Stimulated activated naive CD8-positive, alpha-beta T cell treated with anti-CD3 and anti-CD28 coated beads, Interleukin-15, Interleukin-2, amounts not matched to agents 100 ng/mL and 50 ng/mL, for 24 hours (primary cell): ENCODE measurements around the gene CACNA1C.
"Not testable (repeated sequence)": the region's sequence is repeated elsewhere in the genome, so short reads cannot be mapped to it uniquely, and the experiment has no call there.

Source experiments
- H3K27ac Mint-ChIP-seq: one replicate; pipeline ENCODE4 v1.8.0; 2021; ENCODE audit warnings: mild to moderate bottlenecking, mixed read lengths
- H3K27me3 Mint-ChIP-seq: one replicate; pipeline ENCODE4 v1.8.0; 2021; ENCODE audit warnings: mixed read lengths
- H3K36me3 Mint-ChIP-seq: one replicate; pipeline ENCODE4 v1.8.0; 2021; ENCODE audit warnings: low read depth, mixed read lengths
- H3K4me1 Mint-ChIP-seq: one replicate; pipeline ENCODE4 v1.8.0; 2021; ENCODE audit warnings: low read depth, mixed read lengths
- H3K4me3 Mint-ChIP-seq: one replicate; pipeline ENCODE4 v1.8.0; 2021; ENCODE audit warnings: mild to moderate bottlenecking, mixed read lengths
- H3K9me3 Mint-ChIP-seq: one replicate; pipeline ENCODE4 v1.8.0; 2021; ENCODE audit warnings: mixed read lengths

The CACNA1C gene

DNA sequence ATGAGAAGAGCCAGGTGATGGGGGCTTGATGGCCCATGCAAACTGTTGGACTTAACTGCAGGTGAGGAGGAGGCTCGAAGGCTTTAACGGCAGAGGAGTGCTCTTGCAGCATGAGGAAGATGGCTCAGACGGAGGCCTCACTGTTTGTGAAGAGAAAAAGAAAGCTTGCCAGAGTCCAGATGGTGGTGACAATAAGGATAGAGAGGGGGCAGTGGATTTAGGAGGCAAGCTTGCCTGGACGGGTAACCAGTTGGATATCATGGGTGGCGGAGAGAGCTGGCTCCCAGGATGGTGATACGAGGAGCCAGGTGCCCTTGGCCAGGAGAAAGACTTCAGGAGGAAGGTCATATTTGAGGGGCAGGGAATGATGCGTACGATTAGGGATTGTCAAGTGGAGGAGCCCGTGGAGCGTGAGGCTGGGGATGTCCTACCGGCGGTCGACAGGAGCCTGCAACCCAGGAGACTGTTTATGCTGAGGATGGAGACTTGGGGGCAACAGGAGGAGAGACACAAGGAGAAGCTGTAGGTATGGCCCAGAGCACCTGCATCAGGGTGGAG lies 71.8 kb downstream of the CACNA1C start:
- no peaks in the 10 kb centered on the region for H3K4me1 Mint-ChIP-seq
- H3K27ac Mint-ChIP-seq, result no peak overlapping the region
- no peaks in the 10 kb centered on the region for H3K27me3 Mint-ChIP-seq
- H3K4me3 Mint-ChIP-seq, result no peak overlapping the region
- no peaks in the 10 kb centered on the region for H3K36me3 Mint-ChIP-seq
- no peaks in the 10 kb centered on the region for H3K9me3 Mint-ChIP-seq

DNA sequence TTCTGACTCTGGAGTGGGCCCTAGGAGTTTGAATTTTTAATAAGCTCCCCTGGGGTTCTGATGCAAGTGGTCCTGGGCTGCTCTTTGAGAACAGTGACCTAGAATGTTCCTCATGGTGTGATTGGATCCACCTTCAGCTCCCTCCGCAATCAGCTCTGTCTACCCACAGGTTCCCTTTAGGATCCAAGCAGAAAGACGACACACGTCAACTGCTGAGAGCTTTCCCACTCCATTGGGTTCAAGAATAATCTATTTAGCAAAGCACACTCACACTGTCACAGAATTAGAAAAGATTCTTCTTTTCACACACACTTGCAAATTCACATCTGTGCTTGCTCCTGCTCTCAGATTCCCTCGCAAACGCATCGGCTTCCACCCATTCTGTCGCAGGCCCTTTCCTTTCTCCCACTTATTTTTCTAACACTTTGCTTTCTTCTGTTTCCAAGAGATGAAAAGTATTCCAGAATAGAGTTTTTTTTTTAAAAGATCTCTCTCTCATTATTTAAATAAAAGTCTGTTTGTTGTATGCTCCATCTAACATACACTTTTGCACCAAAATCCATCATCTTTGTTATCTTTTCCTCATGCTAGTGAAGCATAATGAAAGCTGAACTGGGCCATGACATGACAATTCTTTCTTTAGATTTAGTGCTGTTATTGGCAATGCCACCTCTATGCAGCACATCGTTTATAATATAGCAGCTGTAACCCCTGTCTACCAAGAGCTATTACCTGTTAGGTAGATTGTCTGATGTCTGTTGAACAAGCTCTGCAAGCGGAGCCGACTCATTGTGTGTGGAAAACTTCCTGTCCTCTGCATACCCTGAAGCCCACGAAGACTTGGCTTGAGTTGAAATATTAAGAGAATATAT lies 73.1 kb downstream of the CACNA1C start:
- Mint-ChIP-seq H3K9me3 (no peaks in the 10 kb centered on the region), H3K4me3 (no peak overlapping the region)

GRCh38 chr12:2126676-2127406 lies 74.1 kb downstream of the CACNA1C start:
- Mint-ChIP-seq H3K4me3 (no peak overlapping the region), H3K27ac (no peak overlapping the region), H3K4me1 (no peaks in the 10 kb centered on the region), H3K27me3 (no peaks in the 10 kb centered on the region), H3K9me3 (no peaks in the 10 kb centered on the region), H3K36me3 (no peaks in the 10 kb centered on the region)

More for the DNA sequence above, 73.1 kb downstream of the CACNA1C start:
- H3K27me3 Mint-ChIP-seq, result no peaks in the 10 kb centered on the region
- H3K4me1 Mint-ChIP-seq, result no peaks in the 10 kb centered on the region
- H3K27ac Mint-ChIP-seq, result no peak overlapping the region
- H3K36me3 Mint-ChIP-seq, result no peaks in the 10 kb centered on the region

DNA sequence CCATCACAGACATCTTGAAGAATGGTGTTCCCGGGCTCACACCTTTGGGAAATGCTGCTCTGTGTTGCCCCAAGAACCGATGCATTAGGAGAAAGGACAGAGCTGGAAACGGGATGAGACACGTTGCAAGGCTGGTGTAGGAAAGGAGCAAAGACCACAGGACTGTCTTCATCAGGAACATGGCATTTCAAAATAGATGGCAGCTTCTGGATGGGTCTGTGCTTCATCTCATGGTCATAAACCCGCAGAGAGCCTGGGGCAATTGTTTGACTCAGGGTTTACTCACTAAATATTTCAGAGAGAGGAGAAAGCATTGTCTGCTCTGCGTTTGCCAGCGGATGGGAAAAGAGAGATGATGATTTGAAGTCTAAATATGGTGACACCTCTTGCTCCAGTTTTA lies 76.3 kb downstream of the CACNA1C start:
- no peaks in the 10 kb centered on the region for H3K27me3 Mint-ChIP-seq
- H3K9me3 Mint-ChIP-seq, result no peaks in the 10 kb centered on the region
- no peak overlapping the region for H3K4me3 Mint-ChIP-seq
- H3K36me3 Mint-ChIP-seq, result no peaks in the 10 kb centered on the region
- no peaks in the 10 kb centered on the region for H3K4me1 Mint-ChIP-seq
- H3K27ac Mint-ChIP-seq, result no peak overlapping the region

- H3K4me3 Mint-ChIP-seq, H3K27ac Mint-ChIP-seq, H3K4me1 Mint-ChIP-seq, H3K9me3 Mint-ChIP-seq, H3K36me3 Mint-ChIP-seq, H3K27me3 Mint-ChIP-seq: not testable (repeated sequence)
Measured at GRCh38 chr12:2135661-2136418, 83.1 kb downstream of the CACNA1C start.

DNA sequence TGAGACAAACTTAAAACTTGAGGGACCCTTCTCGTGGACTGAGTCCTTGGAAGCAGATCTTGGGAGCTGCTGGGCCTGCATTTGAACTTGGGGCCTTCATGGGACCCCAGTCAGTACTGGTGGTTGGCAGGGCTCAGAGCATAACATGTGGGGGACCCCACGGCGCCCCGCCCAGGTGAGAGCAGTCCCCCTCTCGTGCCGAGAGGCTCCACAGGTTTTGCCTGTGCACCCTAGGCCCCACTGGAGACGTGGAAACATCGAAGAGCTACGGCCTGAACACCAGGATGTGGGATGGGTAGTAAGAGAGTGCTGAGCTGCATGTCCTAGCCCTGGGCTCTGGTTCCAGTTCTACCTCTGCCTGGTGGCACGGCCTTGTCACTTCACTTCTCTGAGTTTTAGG lies 84.1 kb downstream of the CACNA1C start:
- H3K36me3 Mint-ChIP-seq, result no peaks in the 10 kb centered on the region
- no peaks in the 10 kb centered on the region for H3K27me3 Mint-ChIP-seq
- H3K27ac Mint-ChIP-seq, result no peak overlapping the region
- no peak overlapping the region for H3K4me3 Mint-ChIP-seq
- no peaks in the 10 kb centered on the region for H3K9me3 Mint-ChIP-seq
- no peaks in the 10 kb centered on the region for H3K4me1 Mint-ChIP-seq

GRCh38 chr12:2137711-2138110 lies 84.9 kb downstream of the CACNA1C start:
- Mint-ChIP-seq H3K4me3 (no peak overlapping the region), H3K27me3 (no peaks in the 10 kb centered on the region), H3K4me1 (no peaks in the 10 kb centered on the region), H3K9me3 (no peaks in the 10 kb centered on the region), H3K36me3 (no peaks in the 10 kb centered on the region), H3K27ac (no peak overlapping the region)

DNA sequence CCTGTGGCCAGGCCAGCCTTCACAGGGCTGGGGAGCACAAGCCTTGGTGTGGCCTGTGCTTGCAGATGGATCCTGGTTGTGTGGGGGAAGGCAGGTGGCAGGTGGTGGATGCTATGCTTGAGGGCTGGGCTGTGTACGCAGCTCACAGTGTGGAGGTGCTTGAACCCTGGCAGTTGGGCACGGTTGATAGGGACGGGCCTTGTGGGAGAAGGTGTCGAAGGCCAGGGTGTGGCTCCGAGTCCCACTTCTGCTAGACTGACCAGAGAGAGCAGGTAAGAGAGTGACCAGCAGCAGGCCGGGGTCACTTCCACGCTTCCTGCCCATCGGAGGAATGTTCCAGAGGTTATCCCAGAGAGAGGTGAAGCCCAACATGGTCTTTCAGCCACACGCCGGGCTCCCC lies 85.5 kb downstream of the CACNA1C start:
- Mint-ChIP-seq H3K27ac (no peak overlapping the region), H3K4me1 (no peaks in the 10 kb centered on the region), H3K4me3 (no peak overlapping the region), H3K27me3 (no peaks in the 10 kb centered on the region), H3K9me3 (no peaks in the 10 kb centered on the region), H3K36me3 (no peaks in the 10 kb centered on the region)

- Mint-ChIP-seq H3K9me3 (no peaks in the 10 kb centered on the region), H3K27ac (no peak overlapping the region), H3K36me3 (no peaks in the 10 kb centered on the region), H3K27me3 (no peaks in the 10 kb centered on the region), H3K4me3 (no peak overlapping the region), H3K4me1 (no peaks in the 10 kb centered on the region)
Measured at GRCh38 chr12:2138871-2139308, 86.1 kb downstream of the CACNA1C start.

GRCh38 chr12:2139651-2140050 lies 86.9 kb downstream of the CACNA1C start:
- H3K4me1 Mint-ChIP-seq, result no peaks in the 10 kb centered on the region
- H3K36me3 Mint-ChIP-seq, result no peaks in the 10 kb centered on the region
- H3K27me3 Mint-ChIP-seq, result no peaks in the 10 kb centered on the region
- H3K9me3 Mint-ChIP-seq, result no peaks in the 10 kb centered on the region
- H3K27ac Mint-ChIP-seq, result no peak overlapping the region
- H3K4me3 Mint-ChIP-seq, result no peak overlapping the region

GRCh38 chr12:2140858-2141519 lies 88.2 kb downstream of the CACNA1C start:
- H3K9me3 Mint-ChIP-seq, result no peaks in the 10 kb centered on the region
- no peak overlapping the region for H3K4me3 Mint-ChIP-seq
- H3K27ac Mint-ChIP-seq, result no peak overlapping the region
- no peaks in the 10 kb centered on the region for H3K4me1 Mint-ChIP-seq
- no peaks in the 10 kb centered on the region for H3K36me3 Mint-ChIP-seq
- H3K27me3 Mint-ChIP-seq, result no peaks in the 10 kb centered on the region

- Mint-ChIP-seq H3K27me3 (no peaks in the 10 kb centered on the region), H3K4me3 (no peak overlapping the region), H3K9me3 (no peaks in the 10 kb centered on the region), H3K4me1 (no peaks in the 10 kb centered on the region), H3K27ac (no peak overlapping the region), H3K36me3 (no peaks in the 10 kb centered on the region)
Measured at GRCh38 chr12:2142068-2142467, 89.3 kb downstream of the CACNA1C start.

DNA sequence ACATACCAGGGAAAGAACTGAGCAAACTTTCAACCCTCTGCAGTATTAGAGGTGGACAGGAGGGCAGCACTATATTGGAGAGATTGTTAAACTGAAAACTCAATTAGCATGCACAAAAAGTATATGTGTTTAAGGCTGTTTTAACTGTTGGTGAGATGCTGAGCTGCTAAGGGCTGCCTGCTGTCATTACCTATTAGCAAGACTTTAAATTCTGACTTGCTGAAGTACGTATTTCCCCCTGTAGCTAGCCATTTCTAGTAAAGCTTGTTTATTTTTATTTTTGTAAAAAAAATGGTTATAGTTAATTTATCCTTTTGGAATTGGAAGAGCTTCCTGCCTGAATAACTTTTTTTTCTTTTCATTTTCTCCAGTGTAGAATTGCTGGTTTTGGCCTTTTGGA lies 92.2 kb downstream of the CACNA1C start:
- Mint-ChIP-seq H3K9me3 (no peaks in the 10 kb centered on the region), H3K27me3 (no peaks in the 10 kb centered on the region), H3K27ac (no peak overlapping the region), H3K4me1 (no peaks in the 10 kb centered on the region), H3K4me3 (no peak overlapping the region), H3K36me3 (no peaks in the 10 kb centered on the region)

- Mint-ChIP-seq H3K9me3 (no peaks in the 10 kb centered on the region), H3K36me3 (no peaks in the 10 kb centered on the region), H3K27ac (no peak overlapping the region), H3K4me3 (no peak overlapping the region), H3K27me3 (no peaks in the 10 kb centered on the region), H3K4me1 (no peaks in the 10 kb centered on the region)
Measured at GRCh38 chr12:2145433-2145998, 92.7 kb downstream of the CACNA1C start.
